Psoas muscle (tissue), 8 donors: Measurements from ENCODE around the gene NVL. TPM values are rescaled to one million over a fixed set of nuclear protein-coding genes. Genes with fewer than 3 reads are reported as not detected.
"Not testable (repeated sequence)": the region's sequence is repeated elsewhere in the genome, so short reads cannot be mapped to it uniquely, and the experiment has no call there.

Experiments used
- ATAC-seq, 4 donors: fragments of 200-7000 bp; cut with Tn5 transposase; one replicate each; pipeline ENCODE4 v1.9.1; 2020; ENCODE audit warnings: moderate library complexity in 3 of 4, mild to moderate bottlenecking in 2 of 4
- DNase-seq, 2 donors: peaks; one replicate each; pipeline ENCODE4 v3.0.0-alpha.2; 2020
- H3K27ac ChIP-seq: fragments of 200-600 bp; one replicate; pipeline ENCODE4 v1.8.0; 2022
- H3K27me3 ChIP-seq, 3 donors: fragments of 200-600 bp in 1 of 3; one replicate each; pipeline versions ENCODE4 v1.6.1 to v1.8.0; 2013 to 2022; ENCODE audit warnings: low read length in 2 of 3, mild to moderate bottlenecking in 2 of 3, moderate library complexity in 1 of 3; ENCODE audit not compliant: insufficient read depth in 3 of 3
- H3K36me3 ChIP-seq, 2 donors: fragments of 200-600 bp in 1 of 2; one replicate each; pipeline versions ENCODE4 v1.6.1 to v1.8.0; 2013 to 2022; ENCODE audit warnings: low read depth in 1 of 2, mild to moderate bottlenecking in 1 of 2, moderate library complexity in 1 of 2; ENCODE audit not compliant: insufficient read depth in 1 of 2
- H3K4me1 ChIP-seq: fragments of 200-600 bp; one replicate; pipeline ENCODE4 v1.8.0; 2022
- H3K4me3 ChIP-seq: fragments of 200-600 bp; one replicate; pipeline ENCODE4 v1.8.0; 2022; ENCODE audit warnings: mild to moderate bottlenecking
- H3K9me3 ChIP-seq: fragments of 200-600 bp; one replicate; pipeline ENCODE4 v1.8.0; 2022
- WGBS, 3 donors: extraction: QIAGEN DNeasy Blood & Tissue Kit; methylation state at CpG; one replicate each; pipeline versions ENCODE4 v1.1.6 to v1.1.7; 2013; 5-methylcytosine and 5-hydroxymethylcytosine counted together
- intact Hi-C, 2 donors: fragments of 100-400 bp; cut with DNase I; formaldehyde crosslinking; loops; one replicate each; pipeline versions ENCODE4 v1.11.0 to v1.14.2; 2022
- polyA plus RNA-seq, 3 donors: library from polyadenylated mRNA; stranded (reverse); fragments of 200-250 nt; gene quantifications; one replicate each; pipeline ENCODE4 v1.2.3, GENCODE V29; 2013
- total RNA-seq, 4 donors: library from RNA; stranded (reverse); fragmentation: NEBNext Ultra II Directional in 2 of 4; extraction: Animal tissue kit (Norgen Biotek cat#: 25700) in 2 of 4; gene quantifications; one replicate each; pipeline versions ENCODE4 v1.2.1 to v1.2.4, GENCODE V29; 2021 to 2023
- TF ChIP-seq, protein P1 (sequence below): fragments of 200-600 bp; IDR thresholded peaks from one replicate; pipeline ENCODE4 v1.8.0; 2022; ENCODE audit warnings: antibody characterized with exemption
- donor health status: healthy with polysubstance abuse.
- donor health status: DM: no; HTN: no; CAD: no; lungs with moderate emphysema.
- donor health status: Bipolar disorder and iron deficiency.
- donor health status: healthy.
- donor health status: DM: yes; HTN: yes; CAD: no.
- donor health status: DM: no; HTN: no; CAD: no.
- donor health status: DM: no; HTN: no; CAD: no.
- donor health status: DM: yes; HTN: yes; CAD: no.

NVL gene
- total and polyA plus RNA-seq, 7 donors: 6.3 to 11.0 (median 8.2) TPM

DNA sequence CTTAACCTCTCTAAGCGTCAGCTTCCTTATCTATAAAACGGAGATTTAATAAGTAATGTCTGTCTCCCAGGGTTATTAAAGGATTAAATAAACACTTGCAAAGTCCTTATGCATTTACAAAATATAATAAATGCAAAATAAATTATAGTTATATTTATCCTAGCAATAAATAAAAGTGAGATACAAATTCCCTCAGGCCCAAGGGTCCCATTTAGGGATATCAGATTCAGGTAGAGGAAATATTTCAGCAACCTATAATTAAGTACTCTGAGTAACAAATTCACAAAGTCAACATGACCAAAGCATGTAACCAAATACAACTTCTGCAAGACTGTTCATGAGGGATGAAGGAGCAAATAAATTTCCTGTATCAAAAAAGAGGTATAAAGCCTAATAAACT lies 17.9 kb downstream of the NVL start:
- TF ChIP-seq, protein P1, sequence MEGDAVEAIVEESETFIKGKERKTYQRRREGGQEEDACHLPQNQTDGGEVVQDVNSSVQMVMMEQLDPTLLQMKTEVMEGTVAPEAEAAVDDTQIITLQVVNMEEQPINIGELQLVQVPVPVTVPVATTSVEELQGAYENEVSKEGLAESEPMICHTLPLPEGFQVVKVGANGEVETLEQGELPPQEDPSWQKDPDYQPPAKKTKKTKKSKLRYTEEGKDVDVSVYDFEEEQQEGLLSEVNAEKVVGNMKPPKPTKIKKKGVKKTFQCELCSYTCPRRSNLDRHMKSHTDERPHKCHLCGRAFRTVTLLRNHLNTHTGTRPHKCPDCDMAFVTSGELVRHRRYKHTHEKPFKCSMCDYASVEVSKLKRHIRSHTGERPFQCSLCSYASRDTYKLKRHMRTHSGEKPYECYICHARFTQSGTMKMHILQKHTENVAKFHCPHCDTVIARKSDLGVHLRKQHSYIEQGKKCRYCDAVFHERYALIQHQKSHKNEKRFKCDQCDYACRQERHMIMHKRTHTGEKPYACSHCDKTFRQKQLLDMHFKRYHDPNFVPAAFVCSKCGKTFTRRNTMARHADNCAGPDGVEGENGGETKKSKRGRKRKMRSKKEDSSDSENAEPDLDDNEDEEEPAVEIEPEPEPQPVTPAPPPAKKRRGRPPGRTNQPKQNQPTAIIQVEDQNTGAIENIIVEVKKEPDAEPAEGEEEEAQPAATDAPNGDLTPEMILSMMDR: no peak
- intact Hi-C loops: no loop called here
- Histone ChIP-seq H3K27me3 (no peaks in the 10 kb centered on the region), H3K4me1 (no peaks in the 10 kb centered on the region), H3K9me3 (no peaks in the 10 kb centered on the region), H3K4me3 (no peak overlapping the region), H3K27ac (no peak overlapping the region), H3K36me3 (peaks cover 2 to 98% of the 10 kb centered on the region in 2 donors)
- WGBS, 3 donors: 90 to 95% (median 92%) methylated on average over 2 of the region's 2 CpGs
- DNase-seq (no peak), ATAC-seq (no peak)

DNA sequence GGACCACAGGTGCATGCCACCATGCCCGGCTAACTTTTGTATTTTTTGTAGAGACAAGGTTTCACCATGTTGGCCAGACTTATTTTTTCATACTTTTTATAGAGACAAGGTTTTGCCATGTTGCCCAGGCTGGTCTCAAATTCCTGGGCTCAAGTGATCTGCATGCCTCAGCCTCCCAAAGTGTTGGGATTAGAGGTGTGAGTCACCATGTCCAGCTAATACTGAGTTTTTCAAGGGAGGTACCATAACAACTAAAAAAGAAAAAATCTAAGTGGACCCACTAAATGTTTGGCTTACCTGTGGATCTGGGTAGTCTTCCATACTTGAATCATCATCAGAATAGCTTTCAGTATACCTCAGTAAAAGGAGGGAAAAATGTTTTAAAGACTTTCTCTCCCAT lies 18.5 kb downstream of the NVL start:
- H3K4me1 ChIP-seq, intact Hi-C loops, H3K27ac ChIP-seq, H3K9me3 ChIP-seq, DNase-seq, H3K27me3 ChIP-seq, ATAC-seq, H3K4me3 ChIP-seq: not testable (repeated sequence)
- WGBS, 3 donors: 80 to 96% (median 84%) methylated on average over 1 of the region's 1 CpG
- H3K36me3 ChIP-seq: peaks cover 2 to 98% of the 10 kb centered on the region in 2 donors

DNA sequence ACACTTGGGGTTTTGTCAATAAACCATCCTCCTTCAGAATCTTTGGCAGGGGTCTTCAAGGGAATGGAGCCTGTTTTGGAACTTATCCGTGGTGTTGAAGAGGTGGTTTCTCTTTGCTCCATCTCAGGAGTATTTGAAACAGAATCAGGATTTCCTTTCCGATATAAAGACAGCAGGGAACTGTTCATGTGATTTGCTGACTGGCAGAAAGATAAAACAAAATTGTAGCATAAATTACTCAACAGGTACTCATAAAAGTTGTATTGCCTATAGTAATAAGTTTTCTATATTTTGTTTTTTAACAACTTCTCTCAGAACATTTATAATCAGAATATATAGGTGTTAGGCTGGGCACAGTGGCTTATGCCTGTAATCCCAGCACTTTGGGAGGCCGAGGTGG lies 21.9 kb downstream of the NVL start:
- 90 to 96% (median 93%) methylated on average over 3 of the region's 3 CpGs for WGBS, 3 donors
- H3K27ac ChIP-seq: no peak overlapping the region
- ATAC-seq (no peak), DNase-seq (no peak)
- TF ChIP-seq, protein P1: no peak
- no peaks in the 10 kb centered on the region for H3K9me3 ChIP-seq
- no peak overlapping the region for H3K4me3 ChIP-seq
- H3K4me1 ChIP-seq: no peaks in the 10 kb centered on the region
- intact Hi-C loops: loop anchor here in 1 of 2 donors (10.0 kb wide), 1 partner anchor 107 kb away; no protein-coding TSS in a partner anchor
- no peaks in the 10 kb centered on the region for H3K27me3 ChIP-seq
- H3K36me3 ChIP-seq: peaks cover 2 to 98% of the 10 kb centered on the region in 2 donors

DNA sequence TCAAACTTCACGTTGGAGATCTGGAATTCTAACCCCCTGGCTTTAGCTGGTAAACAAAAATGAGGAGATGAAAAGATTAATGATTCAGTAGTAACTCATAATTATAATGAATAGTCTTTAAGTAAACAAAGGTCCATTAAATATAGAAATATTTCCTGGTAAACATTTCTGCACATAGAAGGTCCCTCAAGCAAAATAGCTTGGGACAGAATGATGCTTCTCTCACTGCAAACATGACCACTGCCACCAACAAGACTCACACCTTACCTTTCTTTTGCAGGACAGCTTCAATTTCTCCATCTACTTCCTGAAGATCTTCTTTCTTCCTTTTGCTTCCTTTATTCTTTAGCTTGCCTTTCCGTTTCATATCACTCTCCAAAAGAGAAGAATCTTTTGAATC lies 25.2 kb downstream of the NVL start:
- no peaks in the 10 kb centered on the region for H3K27me3 ChIP-seq
- ATAC-seq: no peak
- no peak overlapping the region for H3K4me3 ChIP-seq
- TF ChIP-seq, protein P1: no peak
- DNase-seq: no peak
- H3K9me3 ChIP-seq: no peaks in the 10 kb centered on the region
- no peaks in the 10 kb centered on the region for H3K4me1 ChIP-seq
- 83 to 84% (median 84%) methylated on average over 2 of the region's 2 CpGs for WGBS, 3 donors
- intact Hi-C loops: loop anchor here (2.0 to 10.0 kb wide), 2 partner anchors 20 to 110 kb away; no protein-coding TSS in a partner anchor
- H3K36me3 ChIP-seq: peaks cover 8 to 99% of the 10 kb centered on the region in 2 donors
- H3K27ac ChIP-seq: no peak overlapping the region

DNA sequence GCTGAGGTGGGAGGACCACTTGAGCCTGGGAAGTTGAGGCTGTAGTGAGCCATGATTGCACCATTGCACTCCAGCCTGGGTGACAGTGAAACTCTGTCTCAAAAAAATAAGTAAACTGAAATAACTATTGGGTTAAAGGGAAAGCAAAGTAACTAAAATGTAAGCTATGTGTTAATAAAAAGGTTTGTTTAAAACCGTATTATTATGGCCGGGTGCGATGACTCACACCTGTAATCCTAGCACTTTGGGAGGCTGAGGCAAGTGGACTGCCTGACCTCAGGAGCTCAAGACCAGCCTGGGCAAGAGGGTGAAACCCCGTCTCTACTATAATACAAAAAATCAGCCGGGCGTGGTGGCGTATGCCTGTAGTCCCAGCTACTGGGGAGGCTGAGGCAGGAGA lies 27.0 kb downstream of the NVL start:
- DNase-seq: no peak
- 96% methylated on average over 7 of the region's 7 CpGs for WGBS, 3 donors
- peaks cover 16 to 100% of the 10 kb centered on the region in 2 donors for H3K36me3 ChIP-seq

More for the DNA sequence above, 27.0 kb downstream of the NVL start:
- Histone ChIP-seq H3K4me3 (no peak overlapping the region), H3K9me3 (no peaks in the 10 kb centered on the region), H3K27ac (no peak overlapping the region), H3K27me3 (no peaks in the 10 kb centered on the region), H3K4me1 (no peaks in the 10 kb centered on the region)
- TF ChIP-seq, protein P1: no peak
- intact Hi-C loops: loop anchor here in 1 of 2 donors (10.0 kb wide), 1 partner anchor 112 kb away; no protein-coding TSS in a partner anchor
- no peak for ATAC-seq
